Measurements from ENCODE around the gene RNF214. TPM values are rescaled to one million over a fixed set of nuclear protein-coding genes. Genes with fewer than 3 reads are reported as not detected.

The RNF214 gene
- total and polyA plus RNA-seq, 2 donors (not counting 1 experiment from before 2014, with no cell fraction given): 16.0 to 36.1 TPM

- Histone ChIP-seq H3K4me3 (ENCODE audit: control extremely low read depth in 1 of 5, extremely low read depth in 1 of 5, insufficient read depth in 1 of 5, low read depth in 2 of 5, low read length in 4 of 5) (no peak overlapping the region), H3K9me3 (ENCODE audit: control extremely low read depth in 1 of 3, control insufficient read depth in 2 of 3, insufficient read depth in 1 of 3, low read length in 2 of 3) (no peaks in the 10 kb centered on the region), H3K27ac (ENCODE audit: low read length in 2 of 2) (no peak overlapping the region), H3K4me1 (ENCODE audit: control insufficient read depth in 2 of 2, insufficient read depth in 2 of 2, low read length in 2 of 2) (no peaks in the 10 kb centered on the region), H3K27me3 (replicated peaks in 1 of 4; ENCODE audit: control extremely low read depth in 1 of 4, control insufficient read depth in 3 of 4, insufficient read depth in 4 of 4, low read length in 3 of 4) (peaks cover 0 to 3% (median 2%) of the 10 kb centered on the region in 4 experiments), H2AFZ (ENCODE audit: insufficient read depth, low read depth, low read length, poor library complexity, severe bottlenecking) (no peak overlapping the region), H3K79me2 (ENCODE audit: control insufficient read depth, insufficient read depth, low read length) (no peaks in the 10 kb centered on the region), H3K9ac (ENCODE audit: low read length) (no peak overlapping the region), H4K20me1 (ENCODE audit: control insufficient read depth, insufficient read depth, low read length, poor library complexity, severe bottlenecking) (no peaks in the 10 kb centered on the region), H3K36me3 (replicated peaks in 1 of 2; ENCODE audit: control extremely low read depth in 1 of 2, control insufficient read depth in 1 of 2, extremely low read depth in 1 of 2, insufficient read depth in 2 of 2, low read length in 1 of 2) (no peaks in the 10 kb centered on the region), H3K4me2 (replicated peaks; ENCODE audit: low read depth, low read length, poor library complexity, severe bottlenecking) (no peak overlapping the region)
- intact Hi-C loops (cut with micrococcal nuclease): no loop called here
- no peak overlapping the region for H3K4me3 Mint-ChIP-seq
- WGBS (ENCODE audit: insufficient coverage): 79% methylated on average over 2 of the region's 5 CpGs
- H3K27me3 Mint-ChIP-seq: peaks cover 13% of the 10 kb centered on the region
- no peaks in the 10 kb centered on the region for H3K4me1 Mint-ChIP-seq
- no peak for TF ChIP-seq CTCF (IDR thresholded peaks at IDR 0.05)
- no peak for TF ChIP-seq EZH2 (IDR thresholded peaks at IDR 0.05; ENCODE audit: borderline replicate concordance, insufficient read depth, low read depth, low read length, poor library complexity, severe bottlenecking)
- H3K9me3 Mint-ChIP-seq (ENCODE audit: insufficient read depth): no peaks in the 10 kb centered on the region
- ChIA-PET POLR2A (no interaction called here), CTCF (no interaction called here)
- ATAC-seq (ENCODE audit: low read depth): no peak
- H3K27ac Mint-ChIP-seq: no peak overlapping the region
- no peak for DNase-seq
Observed at GRCh38 chr11:117303646-117304315, 71.3 kb downstream of the RNF214 start.

GRCh38 chr11:117305145-117305544 lies 72.7 kb downstream of the RNF214 start:
- Histone ChIP-seq H3K9ac (ENCODE audit: low read length) (no peak overlapping the region), H3K27me3 (replicated peaks in 1 of 4; ENCODE audit: control extremely low read depth in 1 of 4, control insufficient read depth in 3 of 4, insufficient read depth in 4 of 4, low read length in 3 of 4) (peaks cover 0 to 6% (median 2%) of the 10 kb centered on the region in 4 experiments), H3K9me3 (ENCODE audit: control extremely low read depth in 1 of 3, control insufficient read depth in 2 of 3, insufficient read depth in 1 of 3, low read length in 2 of 3) (no peaks in the 10 kb centered on the region), H3K4me2 (replicated peaks; ENCODE audit: low read depth, low read length, poor library complexity, severe bottlenecking) (no peak overlapping the region), H3K36me3 (replicated peaks in 1 of 2; ENCODE audit: control extremely low read depth in 1 of 2, control insufficient read depth in 1 of 2, extremely low read depth in 1 of 2, insufficient read depth in 2 of 2, low read length in 1 of 2) (no peaks in the 10 kb centered on the region), H2AFZ (ENCODE audit: insufficient read depth, low read depth, low read length, poor library complexity, severe bottlenecking) (no peak overlapping the region), H3K4me3 (ENCODE audit: control extremely low read depth in 1 of 5, extremely low read depth in 1 of 5, insufficient read depth in 1 of 5, low read depth in 2 of 5, low read length in 4 of 5) (no peak overlapping the region), H3K27ac (ENCODE audit: low read length in 2 of 2) (no peak overlapping the region), H3K79me2 (ENCODE audit: control insufficient read depth, insufficient read depth, low read length) (no peaks in the 10 kb centered on the region), H4K20me1 (ENCODE audit: control insufficient read depth, insufficient read depth, low read length, poor library complexity, severe bottlenecking) (no peaks in the 10 kb centered on the region), H3K4me1 (ENCODE audit: control insufficient read depth in 2 of 2, insufficient read depth in 2 of 2, low read length in 2 of 2) (no peaks in the 10 kb centered on the region)
- POLR2A ChIA-PET: interaction anchor here (0.6 kb wide), 1 partner anchor 23 kb away, joined by 6 read pairs; the partner anchor contains the start of gene CEP164
- TF ChIP-seq EZH2 (IDR thresholded peaks at IDR 0.05; ENCODE audit: borderline replicate concordance, insufficient read depth, low read depth, low read length, poor library complexity, severe bottlenecking) (no peak), CTCF (IDR thresholded peaks at IDR 0.05) (no peak)
- DNase-seq (no peak), ATAC-seq (ENCODE audit: low read depth) (no peak)
- Mint-ChIP-seq H3K27ac (no peak overlapping the region), H3K4me1 (no peaks in the 10 kb centered on the region), H3K9me3 (ENCODE audit: insufficient read depth) (no peaks in the 10 kb centered on the region), H3K4me3 (no peak overlapping the region), H3K27me3 (peaks cover 21% of the 10 kb centered on the region)
- WGBS (ENCODE audit: insufficient coverage): 98% methylated on average over 3 of the region's 3 CpGs
- CTCF ChIA-PET: no interaction called here
- intact Hi-C loops (cut with micrococcal nuclease): no loop called here
